Measurements from ENCODE around the gene TANGO6.

The TANGO6 gene

GRCh38 chr16:68869492-68870088 lies 26.3 kb downstream of the TANGO6 start:
- DNase-seq = no peak

GRCh38 chr16:68873635-68874471 lies 30.5 kb downstream of the TANGO6 start:
- no peak for DNase-seq

GRCh38 chr16:68875871-68876270 lies 32.5 kb downstream of the TANGO6 start:
- no peak for DNase-seq

- no peak for DNase-seq
Observed at GRCh38 chr16:68883685-68884084, 40.4 kb downstream of the TANGO6 start.

- no peak for DNase-seq
Observed at GRCh38 chr16:68884401-68884800, 41.1 kb downstream of the TANGO6 start.

- DNase-seq = no peak
Observed at GRCh38 chr16:68884861-68885720, 41.8 kb downstream of the TANGO6 start.

GRCh38 chr16:68887107-68887506 lies 43.8 kb downstream of the TANGO6 start:
- DNase-seq = no peak

- DNase-seq = no peak
Observed at GRCh38 chr16:68889508-68890150, 46.3 kb downstream of the TANGO6 start.

GRCh38 chr16:68892214-68892613 lies 48.9 kb downstream of the TANGO6 start:
- no peak for DNase-seq

- no peak for DNase-seq
Observed at GRCh38 chr16:68892898-68893297, 49.6 kb downstream of the TANGO6 start.

- no peak for DNase-seq
Observed at GRCh38 chr16:68893710-68894705, 50.7 kb downstream of the TANGO6 start.

- DNase-seq = no peak
Observed at GRCh38 chr16:68894714-68895113, 51.4 kb downstream of the TANGO6 start.

GRCh38 chr16:68898026-68898425 lies 54.7 kb downstream of the TANGO6 start:
- no peak for DNase-seq

- DNase-seq = no peak
Observed at GRCh38 chr16:68900009-68900408, 56.7 kb downstream of the TANGO6 start.

GRCh38 chr16:68902003-68902968 lies 59.0 kb downstream of the TANGO6 start:
- DNase-seq = no peak

GRCh38 chr16:68902969-68903345 lies 59.6 kb downstream of the TANGO6 start:
- no peak for DNase-seq

- no peak for DNase-seq
Observed at GRCh38 chr16:68907297-68907696, 64.0 kb downstream of the TANGO6 start.

GRCh38 chr16:68907781-68908181 lies 64.5 kb downstream of the TANGO6 start:
- DNase-seq = no peak

GRCh38 chr16:68909099-68909733 lies 65.9 kb downstream of the TANGO6 start:
- no peak for DNase-seq

GRCh38 chr16:68910051-68910450 lies 66.7 kb downstream of the TANGO6 start:
- no peak for DNase-seq
